OCI-LY1 (cell line): ENCODE results near the gene CTNNBL1.

Source experiments
- CTCF ChIP-seq: fragments of 200-600 bp; sonication (generic), shearing (Covaris generic); IDR thresholded peaks from 2 replicates; pipeline ENCODE4 v1.5.1; 2017; ENCODE audit warnings: mild to moderate bottlenecking, antibody characterized with exemption, low read length, moderate library complexity, mixed read lengths
- EZH2 ChIP-seq: fragments of 200-600 bp; sonication (generic), shearing (Covaris generic); IDR thresholded peaks from 2 replicates; pipeline ENCODE4 v1.8.0; 2017; ENCODE audit warnings: borderline replicate concordance, mixed run types, mild to moderate bottlenecking, antibody characterized with exemption, low read length, moderate library complexity, mixed read lengths

- TF ChIP-seq CTCF (no peak), EZH2 (no peak)
Observed at GRCh38 chr20:37841971-37842370, 148.1 kb downstream of the CTNNBL1 start.
